Neural crest cell (in vitro differentiated cells): ENCODE measurements around the gene CFAP61. TPM values are rescaled to one million over a fixed set of nuclear protein-coding genes. Genes with fewer than 3 reads are reported as not detected.
A peak's percentile ranks its signal among the peaks of the same experiment; 100 is the strongest.
"Not testable (repeated sequence)": the region's sequence is repeated elsewhere in the genome, so short reads cannot be mapped to it uniquely, and the experiment has no call there.

Source experiments
- DNase-seq: peaks from one replicate; pipeline ENCODE4 v3.0.0; 2021; ENCODE audit warnings: low read depth, mixed read lengths, low spot score
- H3K27ac Mint-ChIP-seq: one replicate; pipeline ENCODE4 v1.8.0; 2021; ENCODE audit warnings: mild to moderate bottlenecking, mixed read lengths; ENCODE audit not compliant: unreplicated experiment
- H3K27me3 Mint-ChIP-seq: 2 replicates; pipeline ENCODE4 v1.8.0; 2021; ENCODE audit warnings: low read depth, mild to moderate bottlenecking, mixed read lengths
- H3K36me3 Mint-ChIP-seq: 2 replicates; pipeline ENCODE4 v1.8.0; 2021; ENCODE audit warnings: low read depth, mild to moderate bottlenecking, mixed read lengths
- H3K4me1 Mint-ChIP-seq: 2 replicates; pipeline ENCODE4 v1.8.0; 2021; ENCODE audit warnings: mixed read lengths
- H3K4me3 Mint-ChIP-seq: one replicate; pipeline ENCODE4 v1.8.0; 2021; ENCODE audit warnings: mild to moderate bottlenecking, mixed read lengths
- H3K9me3 Mint-ChIP-seq: 2 replicates; pipeline ENCODE4 v1.8.0; 2021; ENCODE audit warnings: mixed read lengths
- CTCF ChIP-seq: fragments of 200-600 bp; sonication (generic); conservative IDR thresholded peaks from 2 replicates; pipeline ENCODE4 v1.5.0; 2021; ENCODE audit warnings: antibody characterized with exemption, mild to moderate bottlenecking
- long read RNA-seq: library from polyadenylated mRNA; unstranded; transcript quantifications from one replicate; pipeline ENCODE4 v2.0.0, GENCODE V29; 2020
- total RNA-seq: library from RNA; stranded (reverse); gene quantifications from 2 replicates; pipeline ENCODE4 v1.2.1, GENCODE V29; 2021

CFAP61 gene
- 1.7 and 1.9 TPM in 2 replicates for total RNA-seq
- long read RNA-seq, partial matches to known transcripts: 1 of 4 reads
- long read RNA-seq, other reads (novel, unspliced or antisense): 3 of 4 reads

- Mint-ChIP-seq H3K27me3 (peaks cover 6% of the 10 kb centered on the region), H3K4me3 (peak within 1 kb of the TSS; percentile 98), H3K27ac (peak within 1 kb of the TSS; percentile 84), H3K9me3 (no peaks in the 10 kb centered on the region), H3K36me3 (peaks cover 4% of the 10 kb centered on the region), H3K4me1 (peaks cover 13% of the 10 kb centered on the region)
- DNase-seq: peak; percentile 96
- TF ChIP-seq CTCF: no peak
Measured at GRCh38 chr20:20052074-20052970, at the start of gene CFAP61, which contains the start of gene CRNKL1. CFAP61 (plus strand) TSS chr20:20052532; CDS start chr20:20056654, 4,122 bp downstream. CRNKL1 (minus strand) TSS chr20:20052466; CDS start chr20:20052342, 124 bp downstream.

DNA sequence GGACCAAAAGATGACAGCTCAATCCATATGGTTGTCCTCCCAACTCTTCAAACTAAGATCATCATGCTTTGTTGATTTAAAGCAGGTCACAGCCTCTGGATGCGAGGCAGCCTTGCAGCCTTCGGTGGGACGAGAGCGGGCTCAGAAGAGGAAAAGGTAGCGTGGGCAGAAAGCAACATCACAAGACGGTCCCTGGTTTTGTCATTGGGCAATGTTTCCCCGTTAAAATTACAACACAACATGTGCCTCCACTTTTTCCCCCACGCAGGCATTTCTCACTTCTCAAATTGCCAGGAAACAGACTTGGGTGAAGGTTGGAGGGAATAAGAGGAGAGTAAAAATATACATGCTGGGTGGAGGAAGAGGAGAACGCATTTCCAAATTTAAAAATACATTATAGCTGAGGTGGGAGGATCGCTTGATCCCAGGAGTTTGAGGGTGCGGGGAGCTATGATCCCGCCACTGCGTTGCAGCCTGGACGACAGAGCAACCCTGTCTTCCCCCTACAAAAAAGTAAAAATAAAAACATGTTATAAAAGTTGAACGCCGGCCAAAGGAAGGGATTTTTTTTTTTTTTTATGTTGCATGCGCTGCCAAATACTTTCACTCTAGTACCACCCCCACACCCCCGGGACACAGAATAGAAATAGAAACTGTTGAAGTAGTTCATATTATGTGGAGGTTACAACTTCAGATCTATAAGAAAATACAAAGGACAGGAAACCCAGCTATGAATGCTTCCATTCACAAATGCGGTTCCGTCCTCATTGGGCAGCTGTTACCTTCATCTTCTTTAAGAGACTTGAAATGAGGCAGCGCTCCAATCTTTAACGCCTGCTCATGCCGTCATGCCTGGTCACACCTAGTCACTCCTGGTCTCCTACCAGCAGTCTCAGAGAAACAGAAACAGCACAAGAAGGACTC, 49.0 kb upstream of the CFAP61 start:
- Mint-ChIP-seq H3K36me3 (no peaks in the 10 kb centered on the region), H3K4me3 (peak overlapping the region; percentile 13), H3K27ac (peak overlapping the region; percentile 61), H3K27me3 (no peaks in the 10 kb centered on the region), H3K4me1 (peaks cover 23% of the 10 kb centered on the region), H3K9me3 (no peaks in the 10 kb centered on the region)
- TF ChIP-seq CTCF: no peak
- DNase-seq: no peak

- H3K36me3 Mint-ChIP-seq, H3K9me3 Mint-ChIP-seq, H3K27me3 Mint-ChIP-seq, DNase-seq, H3K4me3 Mint-ChIP-seq: not testable (repeated sequence)
- Mint-ChIP-seq H3K27ac (peak overlapping the region; percentile 47), H3K4me1 (peaks cover 23% of the 10 kb centered on the region)
Measured at GRCh38 chr20:20003955-20004322, 48.4 kb upstream of the CFAP61 start.

DNA sequence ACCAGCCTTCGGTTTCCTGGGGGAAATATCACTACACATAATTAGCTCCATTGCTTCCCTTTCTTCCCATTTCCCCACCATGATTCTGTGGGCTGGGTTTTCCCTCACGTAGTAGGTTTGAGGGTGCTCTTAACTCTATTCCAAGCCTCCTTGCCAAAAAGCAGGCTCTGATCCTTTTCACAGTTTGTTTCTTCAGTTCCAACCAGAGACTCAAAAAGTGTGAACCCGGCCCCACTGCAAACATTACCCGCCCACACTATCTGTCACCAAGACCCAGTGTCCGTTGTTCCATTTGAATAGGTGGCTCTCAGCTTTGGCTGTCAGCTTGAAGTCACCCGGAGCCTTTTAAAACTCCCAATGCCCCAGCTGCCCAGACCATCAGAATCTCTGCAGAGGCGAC, 47.0 kb upstream of the CFAP61 start:
- Mint-ChIP-seq H3K36me3 (no peaks in the 10 kb centered on the region), H3K4me3 (no peak overlapping the region), H3K27me3 (peaks cover 4% of the 10 kb centered on the region), H3K9me3 (no peaks in the 10 kb centered on the region), H3K4me1 (peaks cover 23% of the 10 kb centered on the region), H3K27ac (peak overlapping the region; percentile 67)
- DNase-seq: no peak
- TF ChIP-seq CTCF: no peak

DNA sequence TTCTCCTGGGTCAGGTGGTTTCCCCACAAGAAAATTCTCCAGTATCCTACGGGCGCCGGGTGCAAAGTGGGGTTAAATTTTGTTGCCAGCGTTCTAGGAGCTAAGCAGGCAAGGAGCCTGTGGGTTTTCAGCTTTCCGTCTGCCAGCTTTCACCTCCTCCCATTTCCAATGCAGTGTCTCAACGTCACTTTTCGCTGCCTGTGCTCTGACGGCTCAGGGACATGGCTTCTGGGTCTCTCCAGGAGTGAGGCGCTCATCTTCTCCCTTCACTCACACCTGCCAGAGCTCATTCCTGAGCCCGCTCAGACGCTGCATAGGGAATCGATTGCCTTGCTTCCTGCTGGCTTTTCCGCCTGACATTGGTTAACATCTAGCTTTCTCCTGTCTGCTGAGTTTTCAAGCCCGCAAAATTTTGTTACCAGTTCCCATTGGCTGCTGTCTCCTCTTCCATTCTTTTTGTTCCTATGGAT, 42.5 kb upstream of the CFAP61 start:
- H3K27ac Mint-ChIP-seq: no peak overlapping the region
- no peak overlapping the region for H3K4me3 Mint-ChIP-seq
- H3K27me3 Mint-ChIP-seq: peaks cover 4% of the 10 kb centered on the region
- peaks cover 13% of the 10 kb centered on the region for H3K4me1 Mint-ChIP-seq
- no peaks in the 10 kb centered on the region for H3K36me3 Mint-ChIP-seq
- no peaks in the 10 kb centered on the region for H3K9me3 Mint-ChIP-seq
- TF ChIP-seq CTCF: no peak
- no peak for DNase-seq
